H7 (cell line): Measurements from ENCODE around the gene MYBL2. TPM values are rescaled to one million over a fixed set of nuclear protein-coding genes. Genes with fewer than 3 reads are reported as not detected.
A peak's percentile ranks its signal among the peaks of the same experiment; 100 is the strongest.
"Not testable (repeated sequence)": the region's sequence is repeated elsewhere in the genome, so short reads cannot be mapped to it uniquely, and the experiment has no call there.

Source experiments
- DNase-seq: peaks from one replicate; pipeline ENCODE4 v3.0.0; 2012
- H3K27me3 ChIP-seq: 2 replicates; pipeline ENCODE4 v1.6.0; 2011; ENCODE audit warnings: mild to moderate bottlenecking, low read length; ENCODE audit not compliant: control insufficient read depth, insufficient read depth
- H3K36me3 ChIP-seq: replicated peaks from 2 replicates; pipeline ENCODE4 v1.5.1; 2011; ENCODE audit warnings: low read length; ENCODE audit not compliant: control insufficient read depth, insufficient read depth
- H3K4me3 ChIP-seq: 2 replicates; pipeline ENCODE4 v1.5.1; 2011; ENCODE audit warnings: low read depth, mild to moderate bottlenecking, control low read depth, low read length, moderate library complexity; ENCODE audit not compliant: insufficient read depth
- total RNA-seq: library from RNA; depleted of rRNA; stranded (reverse); fragments of >200 nt; shearing (Covaris generic); gene quantifications from 2 replicates; pipeline ENCODE4 v1.2.3, GENCODE V29; 2014

The MYBL2 gene
- total RNA-seq, 1 experiment from 2014 or later, result 111 TPM

GRCh38 chr20:43744966-43745730 is 78.2 kb downstream of the MYBL2 start:
- peak; percentile 70 for DNase-seq

GRCh38 chr20:43746344-43747137 is 79.6 kb downstream of the MYBL2 start:
- peak; percentile 36 for DNase-seq
- H3K27me3 ChIP-seq, result no peaks in the 10 kb centered on the region

More at GRCh38 chr20:43744966-43745730, 78.2 kb downstream of the MYBL2 start:
- H3K27me3 ChIP-seq, result no peaks in the 10 kb centered on the region
- H3K36me3 ChIP-seq, result no peaks in the 10 kb centered on the region
- H3K4me3 ChIP-seq, result no peak overlapping the region

DNA sequence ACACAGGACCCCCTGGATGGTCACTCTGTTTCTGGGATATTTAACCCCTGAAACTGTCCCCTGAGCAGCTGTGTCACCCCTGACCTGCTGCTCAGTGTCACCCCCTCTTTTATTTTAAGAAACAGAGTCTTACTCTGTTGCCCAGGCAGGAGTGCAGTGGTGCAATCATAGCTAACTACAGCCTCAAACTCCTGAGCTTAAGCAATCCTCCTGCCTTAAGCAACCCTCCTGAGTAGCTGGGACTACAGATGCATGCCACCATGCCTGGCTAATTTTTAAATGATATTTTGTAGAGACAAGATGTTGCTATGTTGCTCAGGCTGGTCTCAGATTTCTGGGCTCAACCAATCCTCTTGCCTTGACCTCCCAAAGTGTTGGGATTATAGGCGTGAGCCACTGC is 81.4 kb downstream of the MYBL2 start:
- no peak for DNase-seq
- no peaks in the 10 kb centered on the region for H3K27me3 ChIP-seq
- H3K4me3 ChIP-seq, result no peak overlapping the region
- H3K36me3 ChIP-seq, result no peaks in the 10 kb centered on the region

More at GRCh38 chr20:43746344-43747137, 79.6 kb downstream of the MYBL2 start:
- Histone ChIP-seq H3K4me3 (no peak overlapping the region), H3K36me3 (no peaks in the 10 kb centered on the region)

- no peak overlapping the region for H3K4me3 ChIP-seq
- H3K36me3 ChIP-seq, result no peaks in the 10 kb centered on the region
- no peaks in the 10 kb centered on the region for H3K27me3 ChIP-seq
- DNase-seq, result peak; percentile 95
Measured at GRCh38 chr20:43749734-43750294, 82.9 kb downstream of the MYBL2 start.

GRCh38 chr20:43750774-43751166 is 83.9 kb downstream of the MYBL2 start:
- no peak overlapping the region for H3K4me3 ChIP-seq
- H3K27me3 ChIP-seq, result no peaks in the 10 kb centered on the region
- no peaks in the 10 kb centered on the region for H3K36me3 ChIP-seq
- no peak for DNase-seq

DNA sequence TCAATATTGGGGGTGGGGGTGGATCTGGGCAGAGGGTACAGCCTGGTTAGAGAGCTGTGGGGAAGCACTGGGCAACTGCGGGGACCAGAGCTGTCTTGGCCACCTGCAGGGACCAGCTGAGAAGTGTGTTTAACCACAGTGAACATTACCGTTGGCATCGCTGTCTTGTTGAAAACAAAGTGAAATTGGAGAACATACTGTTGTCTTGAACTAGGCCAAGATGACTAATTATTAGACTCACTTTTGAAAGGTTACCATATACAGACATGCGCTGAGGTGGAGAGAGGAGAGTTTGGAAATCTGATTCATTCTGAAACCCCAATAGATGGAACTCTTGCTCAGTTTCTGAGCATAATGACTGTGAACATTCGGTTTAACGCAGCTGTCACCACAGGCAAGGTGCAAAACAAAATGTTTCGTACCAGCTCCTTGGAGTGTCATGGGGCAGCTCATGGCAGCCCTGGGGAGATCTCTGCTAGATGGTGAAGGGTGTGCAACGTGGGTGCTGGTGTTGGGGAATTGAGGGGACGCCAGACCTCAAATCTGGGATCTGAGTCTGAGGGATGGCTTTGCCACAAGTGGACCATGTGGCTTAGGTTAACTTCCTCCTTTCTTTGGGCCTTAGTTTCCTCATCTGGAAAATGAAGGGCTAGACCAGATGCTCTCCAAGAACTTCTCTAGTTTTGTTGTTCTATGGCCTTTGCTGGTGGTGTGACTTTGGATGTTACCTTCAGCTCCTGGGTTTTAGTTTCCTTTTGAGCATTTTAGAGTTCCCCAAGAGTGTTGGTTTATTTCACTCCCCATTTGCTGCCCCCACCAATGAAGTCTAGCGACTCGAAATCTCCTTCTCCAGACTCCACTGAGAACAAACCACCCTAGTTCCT is 84.5 kb downstream of the MYBL2 start:
- no peaks in the 10 kb centered on the region for H3K36me3 ChIP-seq
- H3K4me3 ChIP-seq, result no peak overlapping the region
- no peaks in the 10 kb centered on the region for H3K27me3 ChIP-seq
- no peak for DNase-seq

- no peak for DNase-seq
- Histone ChIP-seq H3K36me3 (no peaks in the 10 kb centered on the region), H3K4me3 (no peak overlapping the region), H3K27me3 (no peaks in the 10 kb centered on the region)
Measured at GRCh38 chr20:43752051-43752360, 85.1 kb downstream of the MYBL2 start.

DNA sequence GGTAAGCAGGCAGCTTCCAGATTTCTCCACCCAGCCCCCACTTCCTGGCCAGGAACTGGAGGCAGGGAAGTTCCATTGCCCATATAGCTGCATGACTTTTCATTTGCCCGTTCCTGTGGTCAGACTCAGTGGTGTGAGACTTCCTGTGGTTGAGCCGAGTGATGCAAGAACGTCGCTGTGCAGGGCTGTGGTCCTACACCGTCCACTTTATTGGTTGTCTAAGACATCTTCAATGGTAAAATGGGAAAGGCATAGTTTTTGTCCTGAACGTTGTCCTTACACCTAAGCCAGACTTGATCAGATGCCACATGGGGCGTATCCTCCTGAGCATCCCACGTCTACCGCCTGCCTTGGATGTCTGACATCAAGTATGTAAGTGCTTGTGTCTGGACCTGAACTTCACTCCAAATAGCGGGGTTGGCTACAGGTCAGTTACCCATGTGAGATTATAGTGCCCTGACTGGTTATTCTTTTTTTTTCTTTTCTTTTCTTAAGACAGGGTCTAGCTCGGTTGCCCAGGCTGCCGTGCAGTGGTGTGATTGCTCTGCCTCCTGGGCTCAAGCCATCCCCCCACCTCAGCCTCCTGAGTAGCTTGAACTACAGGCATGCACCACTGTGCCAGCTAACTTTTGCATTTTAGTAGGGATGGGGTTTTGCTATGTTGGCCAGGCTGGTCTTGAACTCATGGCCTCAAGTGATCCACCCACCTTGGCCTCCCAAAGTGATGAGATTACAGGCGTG is 85.8 kb downstream of the MYBL2 start:
- Histone ChIP-seq H3K36me3 (no peaks in the 10 kb centered on the region), H3K4me3 (no peak overlapping the region), H3K27me3 (no peaks in the 10 kb centered on the region)
- DNase-seq, result no peak

GRCh38 chr20:43755390-43755789 is 88.5 kb downstream of the MYBL2 start:
- Histone ChIP-seq H3K36me3 (no peaks in the 10 kb centered on the region), H3K4me3 (no peak overlapping the region), H3K27me3 (no peaks in the 10 kb centered on the region)
- no peak for DNase-seq

DNA sequence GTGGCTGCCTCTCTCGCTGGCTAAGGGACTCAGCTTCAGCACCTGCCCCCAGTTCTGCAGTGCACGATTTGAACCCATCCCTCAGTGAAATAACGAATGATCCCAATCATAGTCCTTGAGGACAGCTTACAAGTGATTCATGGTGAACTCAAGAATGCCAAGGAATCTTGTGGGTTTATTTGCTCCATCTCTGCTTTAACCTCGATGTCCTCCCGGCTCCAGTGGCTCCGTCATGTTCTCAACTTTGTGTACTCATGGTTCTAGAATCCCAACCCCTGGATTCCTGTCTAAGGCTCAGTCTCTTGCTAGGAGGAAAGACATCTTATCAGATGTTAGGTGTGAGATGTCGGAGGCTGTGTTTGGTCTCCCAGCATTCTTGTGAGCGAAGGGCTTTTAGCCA is 88.9 kb downstream of the MYBL2 start:
- Histone ChIP-seq H3K27me3 (no peaks in the 10 kb centered on the region), H3K36me3 (no peaks in the 10 kb centered on the region), H3K4me3 (no peak overlapping the region)
- no peak for DNase-seq

- H3K36me3 ChIP-seq, H3K27me3 ChIP-seq, DNase-seq, H3K4me3 ChIP-seq: not testable (repeated sequence)
Measured at GRCh38 chr20:43757888-43758287, 91.0 kb downstream of the MYBL2 start.

DNA sequence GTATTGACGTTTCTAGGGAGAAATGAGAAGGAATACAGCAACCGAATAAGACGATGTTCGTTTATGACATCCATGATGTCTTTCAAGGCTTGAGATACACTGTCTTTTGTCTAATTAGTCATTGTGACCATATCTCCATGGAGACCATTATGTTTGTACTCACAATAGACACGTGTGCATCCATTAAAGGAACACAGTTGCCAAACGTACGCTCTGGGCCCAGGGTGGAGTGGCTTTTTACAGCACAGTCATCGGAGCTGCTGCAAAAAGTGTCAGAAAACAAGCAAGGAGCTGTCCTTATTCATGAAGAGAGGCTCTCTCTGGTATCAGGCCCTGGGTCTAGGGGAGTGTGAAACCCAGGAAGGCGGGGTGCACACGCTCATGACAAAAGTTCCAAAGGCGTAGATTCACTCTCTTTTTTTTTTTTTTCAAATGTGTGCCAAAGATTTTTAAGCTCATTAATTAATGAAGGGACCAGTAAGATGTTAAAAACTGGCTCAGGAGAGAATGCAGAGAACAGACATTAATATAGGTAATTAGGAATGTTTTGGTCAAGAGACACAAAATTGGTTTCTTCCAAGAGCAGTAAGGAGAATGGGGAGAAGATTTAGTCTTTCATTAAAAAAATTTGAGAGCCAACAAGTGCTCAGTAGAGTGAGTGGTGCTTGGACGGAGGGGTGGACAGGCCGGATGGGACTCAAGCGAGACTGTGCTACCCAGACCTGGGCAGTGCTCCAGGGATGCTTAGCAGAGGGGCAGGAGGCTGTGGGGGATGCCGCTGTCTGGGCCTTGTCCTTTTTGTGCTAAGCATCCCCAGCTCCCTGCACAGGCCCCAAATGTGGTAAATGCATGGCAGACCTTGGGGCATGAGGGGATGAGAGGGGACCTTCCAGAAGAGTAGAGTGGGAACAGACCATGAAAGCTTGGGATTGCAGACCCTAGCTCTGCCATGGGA is 94.7 kb downstream of the MYBL2 start:
- Histone ChIP-seq H3K4me3 (no peak overlapping the region), H3K27me3 (no peaks in the 10 kb centered on the region), H3K36me3 (no peaks in the 10 kb centered on the region)
- no peak for DNase-seq

DNA sequence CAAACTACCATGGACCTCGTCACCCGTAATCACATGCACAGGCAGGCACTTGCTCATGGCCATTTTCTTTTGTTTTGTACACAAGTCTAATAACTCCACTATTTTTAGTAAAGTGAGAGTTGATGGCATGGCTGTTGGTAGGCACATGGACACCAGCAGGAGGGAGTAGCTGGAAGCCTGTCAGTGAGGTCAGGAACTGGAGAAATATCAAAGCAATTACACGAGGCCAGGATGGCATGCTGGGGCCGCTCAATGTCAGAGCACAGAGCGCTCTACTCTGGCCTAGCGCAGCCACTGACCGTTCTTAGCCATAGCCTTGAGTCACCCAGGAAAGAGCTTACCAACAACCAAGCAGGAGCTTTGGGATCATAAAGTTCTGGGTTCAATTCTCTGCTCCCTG is 96.0 kb downstream of the MYBL2 start:
- H3K27me3 ChIP-seq, result no peaks in the 10 kb centered on the region
- H3K36me3 ChIP-seq, result no peaks in the 10 kb centered on the region
- DNase-seq, result no peak
- no peak overlapping the region for H3K4me3 ChIP-seq
